Omental fat pad (tissue), 4 donors: Measurements from ENCODE around the gene TMEM163. TPM values are rescaled to one million over a fixed set of nuclear protein-coding genes. Genes with fewer than 3 reads are reported as not detected.

ENCODE experiments used
- ATAC-seq: fragments of 150-250 bp; one replicate; pipeline ENCODE4 v1.9.1; 2016; ENCODE audit warnings: mild to moderate bottlenecking, moderate library complexity; ENCODE audit not compliant: low FRiP score
- DNase-seq: peaks from one replicate; pipeline ENCODE4 v3.0.0-alpha.2; 2019; ENCODE audit warnings: low spot score
- total RNA-seq, 4 donors: library from RNA; depleted of rRNA; stranded (reverse); fragments of >200 nt; gene quantifications; one replicate each; pipeline ENCODE4 v1.1.0, GENCODE V29; 2016
- TF ChIP-seq, protein P1 (sequence below), 3 donors: fragments of 450-650 bp; IDR thresholded peaks; one replicate each; pipeline ENCODE4 v1.5.1; 2016 to 2017; ENCODE audit warnings: antibody characterized with exemption in 3 of 3, mild to moderate bottlenecking in 3 of 3, moderate library complexity in 2 of 3

TMEM163 gene
- total RNA-seq, 4 donors from 2014 or later, result 0.28 to 6.4 (median 1.2) TPM

DNA sequence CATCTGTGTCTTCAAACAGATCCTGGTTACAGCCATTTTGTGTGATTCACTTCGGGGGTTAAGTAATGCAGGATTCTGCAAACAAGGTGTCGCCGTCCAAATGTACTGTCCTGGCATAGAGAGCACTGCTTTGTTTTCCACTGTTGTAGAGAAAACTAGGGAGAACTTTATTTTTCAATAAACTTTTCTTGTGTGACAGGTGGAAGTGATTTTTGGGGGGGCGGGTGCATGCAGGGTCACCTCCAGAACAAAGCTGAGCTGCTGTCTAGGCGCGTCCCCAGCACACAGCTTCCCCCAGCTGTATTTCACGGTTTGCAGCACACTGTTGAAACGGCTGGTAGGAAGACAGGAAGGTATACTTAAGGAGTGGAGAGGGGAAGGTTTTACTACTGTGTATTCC is 264.4 kb downstream of the TMEM163 start:
- ATAC-seq (no peak), DNase-seq (no peak)
- TF ChIP-seq, protein P1, sequence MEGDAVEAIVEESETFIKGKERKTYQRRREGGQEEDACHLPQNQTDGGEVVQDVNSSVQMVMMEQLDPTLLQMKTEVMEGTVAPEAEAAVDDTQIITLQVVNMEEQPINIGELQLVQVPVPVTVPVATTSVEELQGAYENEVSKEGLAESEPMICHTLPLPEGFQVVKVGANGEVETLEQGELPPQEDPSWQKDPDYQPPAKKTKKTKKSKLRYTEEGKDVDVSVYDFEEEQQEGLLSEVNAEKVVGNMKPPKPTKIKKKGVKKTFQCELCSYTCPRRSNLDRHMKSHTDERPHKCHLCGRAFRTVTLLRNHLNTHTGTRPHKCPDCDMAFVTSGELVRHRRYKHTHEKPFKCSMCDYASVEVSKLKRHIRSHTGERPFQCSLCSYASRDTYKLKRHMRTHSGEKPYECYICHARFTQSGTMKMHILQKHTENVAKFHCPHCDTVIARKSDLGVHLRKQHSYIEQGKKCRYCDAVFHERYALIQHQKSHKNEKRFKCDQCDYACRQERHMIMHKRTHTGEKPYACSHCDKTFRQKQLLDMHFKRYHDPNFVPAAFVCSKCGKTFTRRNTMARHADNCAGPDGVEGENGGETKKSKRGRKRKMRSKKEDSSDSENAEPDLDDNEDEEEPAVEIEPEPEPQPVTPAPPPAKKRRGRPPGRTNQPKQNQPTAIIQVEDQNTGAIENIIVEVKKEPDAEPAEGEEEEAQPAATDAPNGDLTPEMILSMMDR (IDR thresholded peaks at IDR 0.05), result no peak

DNA sequence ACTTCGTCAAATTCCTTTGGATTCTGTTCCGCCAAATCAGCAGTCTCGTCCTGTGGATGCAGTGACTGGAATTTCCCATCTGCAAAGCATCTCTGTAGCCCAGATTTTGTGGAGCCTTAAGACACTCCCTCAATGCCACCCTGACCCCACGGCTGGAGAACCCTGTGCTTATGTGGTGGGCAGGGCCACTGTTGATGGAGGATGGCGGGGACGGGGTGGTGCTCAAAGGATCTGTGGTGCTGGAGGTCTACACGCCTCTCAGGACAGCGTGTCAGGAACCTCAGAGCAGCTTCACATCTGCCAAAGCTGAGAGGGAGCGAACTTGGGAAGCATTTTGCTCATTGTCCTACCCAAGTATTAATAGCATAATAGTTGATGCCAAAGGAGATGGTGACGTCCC is 264.8 kb downstream of the TMEM163 start:
- no peak for DNase-seq
- ATAC-seq, result no peak
- TF ChIP-seq, protein P1 (IDR thresholded peaks at IDR 0.05), result no peak

DNA sequence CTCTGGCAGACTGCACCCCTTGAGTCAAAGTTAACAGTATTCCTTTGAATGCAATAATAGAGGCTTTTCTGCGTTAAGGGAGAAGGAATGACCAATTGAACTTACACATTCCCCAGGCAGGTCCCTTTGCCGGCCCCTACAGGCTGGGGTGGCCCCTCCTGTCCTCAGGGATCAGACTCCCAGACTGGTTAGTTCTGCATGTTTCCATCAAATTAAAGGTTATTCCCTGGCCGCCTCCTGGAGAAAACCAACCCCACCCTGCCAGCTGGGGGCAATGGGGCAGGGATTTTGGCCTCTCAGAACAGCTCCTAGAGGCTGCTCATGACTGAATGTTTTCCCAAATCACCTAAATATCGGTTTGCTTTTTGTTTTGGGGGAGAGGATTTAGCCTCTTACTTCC is 265.3 kb downstream of the TMEM163 start:
- DNase-seq, result no peak
- no peak for ATAC-seq
- TF ChIP-seq, protein P1 (IDR thresholded peaks at IDR 0.05), result no peak

DNA sequence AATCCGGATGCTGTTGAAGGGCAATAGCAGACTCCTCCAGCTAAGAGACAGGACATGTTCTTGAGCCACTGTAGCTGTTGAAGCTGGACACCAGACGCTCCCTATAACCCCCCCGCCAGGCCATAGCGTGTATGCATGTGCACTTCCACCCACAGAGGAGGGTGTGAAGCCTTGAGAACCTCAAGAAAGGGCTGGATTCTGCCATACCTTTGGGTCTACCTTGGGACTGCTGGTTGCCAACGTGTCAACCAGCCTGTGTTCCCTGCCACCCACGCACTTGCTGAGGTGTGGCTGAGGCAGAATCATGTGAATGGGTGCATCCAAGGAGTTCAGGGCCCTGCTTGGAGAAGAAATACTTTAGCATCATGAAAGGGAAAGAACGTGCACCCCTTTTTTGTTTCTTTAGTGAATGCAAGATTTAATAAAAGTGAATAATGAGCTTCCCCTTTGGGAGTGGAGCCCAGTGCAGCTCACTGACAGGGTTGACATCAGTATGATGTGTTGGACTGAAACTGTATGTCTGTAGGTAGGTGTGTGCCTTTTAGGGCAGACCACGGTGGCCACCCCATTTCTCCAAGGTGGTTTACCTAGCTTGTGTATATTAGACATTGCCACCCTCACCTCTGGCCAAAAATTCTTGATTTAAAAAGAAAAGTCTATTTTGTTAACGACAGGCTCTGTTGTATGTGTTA is 266.6 kb downstream of the TMEM163 start:
- DNase-seq (no peak), ATAC-seq (no peak)
- TF ChIP-seq, protein P1 (IDR thresholded peaks at IDR 0.05), result no peak

DNA sequence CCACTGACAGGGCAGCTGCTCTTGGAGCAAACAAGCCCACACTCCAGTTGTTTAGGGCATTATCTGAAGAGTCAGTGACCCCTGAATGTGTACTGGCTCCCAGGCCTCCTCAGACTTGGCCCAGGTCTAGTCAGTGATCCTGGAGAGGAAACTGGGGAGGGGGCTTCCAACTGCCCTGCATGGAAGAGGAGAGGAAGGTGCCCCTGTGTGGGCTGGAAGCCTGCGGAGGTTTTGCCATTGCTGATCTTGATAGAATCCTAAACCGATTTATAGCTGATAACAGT is 267.5 kb downstream of the TMEM163 start:
- DNase-seq (no peak), ATAC-seq (no peak)
- TF ChIP-seq, protein P1 (IDR thresholded peaks at IDR 0.05), result no peak

DNA sequence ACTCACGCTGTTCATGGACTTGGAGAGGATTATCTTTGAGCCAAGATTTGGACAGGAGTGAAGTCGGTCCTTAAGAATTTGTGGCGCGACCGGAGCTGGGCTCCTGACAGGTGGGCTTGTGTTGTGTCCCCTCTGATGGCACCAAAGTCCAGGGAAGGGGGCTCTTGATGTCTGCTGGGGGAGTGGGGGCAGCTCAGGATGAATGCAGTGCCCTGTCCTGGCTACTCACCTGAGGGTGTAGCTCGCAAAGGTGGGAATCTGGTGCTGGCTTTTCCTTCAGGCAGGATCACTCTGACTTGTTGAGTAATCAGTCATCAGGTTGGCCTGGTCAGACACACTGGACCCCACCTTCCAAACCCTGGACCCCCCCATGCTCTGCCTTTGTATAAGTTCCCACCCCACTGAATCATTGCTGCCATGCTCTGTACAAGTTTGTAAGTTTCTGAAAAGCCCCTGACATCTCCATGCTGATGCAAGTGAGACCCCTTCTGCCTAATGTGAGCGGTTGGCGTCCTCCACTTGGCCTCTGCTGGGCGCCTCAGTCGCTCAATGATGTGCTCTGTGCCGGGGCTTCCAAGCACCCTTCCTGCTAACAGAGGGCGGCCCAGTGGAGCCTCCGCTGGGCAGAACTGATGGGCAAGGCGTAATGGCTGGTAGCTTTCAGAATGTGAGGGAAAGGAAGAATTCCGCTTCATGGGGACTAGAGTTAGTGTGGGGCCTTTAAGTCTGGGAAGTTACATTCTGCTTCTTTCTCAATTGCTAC is 268.9 kb downstream of the TMEM163 start:
- TF ChIP-seq, protein P1 (IDR thresholded peaks at IDR 0.05), result no peak
- DNase-seq, result no peak
- ATAC-seq, result no peak

DNA sequence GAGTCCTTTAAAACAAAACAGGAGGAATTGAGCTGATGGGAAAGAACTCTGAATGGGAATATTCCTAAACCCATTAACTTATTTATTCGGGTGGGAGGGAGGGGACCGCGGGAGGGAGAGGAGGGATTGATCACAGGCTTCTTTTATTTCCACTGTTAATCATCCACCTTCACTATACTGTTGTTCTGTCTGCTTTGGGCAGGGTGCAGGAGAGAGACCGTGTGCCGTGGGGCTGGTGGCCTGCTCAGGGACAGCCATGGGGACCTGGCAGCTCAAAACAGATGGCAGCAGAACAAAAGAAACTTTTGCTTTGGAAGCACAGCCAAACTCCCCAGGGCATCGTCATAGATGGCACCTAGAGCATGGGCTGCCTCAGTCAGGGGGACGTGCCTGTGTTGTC is 269.6 kb downstream of the TMEM163 start:
- DNase-seq, result no peak
- no peak for ATAC-seq
- TF ChIP-seq, protein P1 (IDR thresholded peaks at IDR 0.05), result no peak
